Measurements from ENCODE around the gene POLR1A. TPM values are rescaled to one million over a fixed set of nuclear protein-coding genes. Genes with fewer than 3 reads are reported as not detected.

Gene POLR1A
- total RNA-seq, 1 donor from 2014 or later = 43.2 TPM

DNA sequence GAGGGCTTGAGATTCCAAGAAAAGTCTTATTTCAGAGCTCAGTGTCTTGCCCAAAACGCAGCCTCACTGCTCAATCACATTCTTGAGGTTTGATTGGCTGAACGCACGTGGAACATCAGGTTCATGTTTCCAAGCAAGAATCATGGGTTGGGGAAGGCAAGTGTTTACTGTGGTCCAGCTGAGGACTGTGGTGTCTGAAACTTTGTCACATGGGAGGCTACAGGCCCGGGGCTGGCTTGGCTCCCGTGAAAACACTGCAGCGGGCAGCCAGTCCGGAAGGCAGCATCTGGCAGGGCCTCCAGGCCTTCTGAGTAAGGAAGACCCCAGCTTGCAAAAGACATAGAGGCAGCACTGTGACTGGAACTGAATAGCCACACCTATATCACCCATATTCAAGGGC, 84.7 kb downstream of the POLR1A start:
- TF ChIP-seq, protein P1, sequence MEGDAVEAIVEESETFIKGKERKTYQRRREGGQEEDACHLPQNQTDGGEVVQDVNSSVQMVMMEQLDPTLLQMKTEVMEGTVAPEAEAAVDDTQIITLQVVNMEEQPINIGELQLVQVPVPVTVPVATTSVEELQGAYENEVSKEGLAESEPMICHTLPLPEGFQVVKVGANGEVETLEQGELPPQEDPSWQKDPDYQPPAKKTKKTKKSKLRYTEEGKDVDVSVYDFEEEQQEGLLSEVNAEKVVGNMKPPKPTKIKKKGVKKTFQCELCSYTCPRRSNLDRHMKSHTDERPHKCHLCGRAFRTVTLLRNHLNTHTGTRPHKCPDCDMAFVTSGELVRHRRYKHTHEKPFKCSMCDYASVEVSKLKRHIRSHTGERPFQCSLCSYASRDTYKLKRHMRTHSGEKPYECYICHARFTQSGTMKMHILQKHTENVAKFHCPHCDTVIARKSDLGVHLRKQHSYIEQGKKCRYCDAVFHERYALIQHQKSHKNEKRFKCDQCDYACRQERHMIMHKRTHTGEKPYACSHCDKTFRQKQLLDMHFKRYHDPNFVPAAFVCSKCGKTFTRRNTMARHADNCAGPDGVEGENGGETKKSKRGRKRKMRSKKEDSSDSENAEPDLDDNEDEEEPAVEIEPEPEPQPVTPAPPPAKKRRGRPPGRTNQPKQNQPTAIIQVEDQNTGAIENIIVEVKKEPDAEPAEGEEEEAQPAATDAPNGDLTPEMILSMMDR (IDR thresholded peaks at IDR 0.05) = no peak
- peaks cover 12% of the 10 kb centered on the region for H3K4me1 Mint-ChIP-seq (ENCODE audit: unreplicated experiment)
- no peak overlapping the region for H3K27ac Mint-ChIP-seq (ENCODE audit: unreplicated experiment)
- H3K9me3 Mint-ChIP-seq (ENCODE audit: unreplicated experiment) = no peaks in the 10 kb centered on the region
- DNase-seq (ENCODE audit: extremely low spot score, unreplicated experiment) = no peak
- H3K4me3 Mint-ChIP-seq (ENCODE audit: unreplicated experiment) = no peak overlapping the region
- no peaks in the 10 kb centered on the region for H3K27me3 Mint-ChIP-seq (ENCODE audit: unreplicated experiment)
- peaks cover 9% of the 10 kb centered on the region for H3K36me3 Mint-ChIP-seq (ENCODE audit: unreplicated experiment)

DNA sequence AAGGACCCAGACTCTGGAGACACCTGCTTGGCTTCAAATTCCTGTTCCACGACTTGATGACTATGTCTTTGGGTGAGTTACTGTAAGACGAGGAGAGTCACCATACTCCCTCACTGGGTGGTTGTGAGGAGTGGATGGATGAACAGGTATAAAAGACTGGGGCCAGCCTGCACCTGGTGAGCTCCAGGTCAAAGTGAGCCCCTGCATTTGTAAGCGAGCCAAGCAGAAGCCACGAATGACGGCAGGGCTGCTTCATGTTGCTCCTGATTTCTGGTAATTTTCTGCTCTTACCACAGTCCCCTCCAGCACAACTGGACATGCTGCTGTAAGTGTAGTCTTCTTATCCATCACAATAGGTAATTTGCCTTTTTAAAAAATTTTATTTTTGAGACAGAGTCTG, 86.6 kb downstream of the POLR1A start:
- peaks cover 5% of the 10 kb centered on the region for H3K36me3 Mint-ChIP-seq (ENCODE audit: unreplicated experiment)
- no peak overlapping the region for H3K27ac Mint-ChIP-seq (ENCODE audit: unreplicated experiment)
- no peaks in the 10 kb centered on the region for H3K27me3 Mint-ChIP-seq (ENCODE audit: unreplicated experiment)
- TF ChIP-seq, protein P1 (IDR thresholded peaks at IDR 0.05) = no peak
- no peak for DNase-seq (ENCODE audit: extremely low spot score, unreplicated experiment)
- no peak overlapping the region for H3K4me3 Mint-ChIP-seq (ENCODE audit: unreplicated experiment)
- H3K4me1 Mint-ChIP-seq (ENCODE audit: unreplicated experiment) = peaks cover 12% of the 10 kb centered on the region
- peaks cover 4% of the 10 kb centered on the region for H3K9me3 Mint-ChIP-seq (ENCODE audit: unreplicated experiment)

DNA sequence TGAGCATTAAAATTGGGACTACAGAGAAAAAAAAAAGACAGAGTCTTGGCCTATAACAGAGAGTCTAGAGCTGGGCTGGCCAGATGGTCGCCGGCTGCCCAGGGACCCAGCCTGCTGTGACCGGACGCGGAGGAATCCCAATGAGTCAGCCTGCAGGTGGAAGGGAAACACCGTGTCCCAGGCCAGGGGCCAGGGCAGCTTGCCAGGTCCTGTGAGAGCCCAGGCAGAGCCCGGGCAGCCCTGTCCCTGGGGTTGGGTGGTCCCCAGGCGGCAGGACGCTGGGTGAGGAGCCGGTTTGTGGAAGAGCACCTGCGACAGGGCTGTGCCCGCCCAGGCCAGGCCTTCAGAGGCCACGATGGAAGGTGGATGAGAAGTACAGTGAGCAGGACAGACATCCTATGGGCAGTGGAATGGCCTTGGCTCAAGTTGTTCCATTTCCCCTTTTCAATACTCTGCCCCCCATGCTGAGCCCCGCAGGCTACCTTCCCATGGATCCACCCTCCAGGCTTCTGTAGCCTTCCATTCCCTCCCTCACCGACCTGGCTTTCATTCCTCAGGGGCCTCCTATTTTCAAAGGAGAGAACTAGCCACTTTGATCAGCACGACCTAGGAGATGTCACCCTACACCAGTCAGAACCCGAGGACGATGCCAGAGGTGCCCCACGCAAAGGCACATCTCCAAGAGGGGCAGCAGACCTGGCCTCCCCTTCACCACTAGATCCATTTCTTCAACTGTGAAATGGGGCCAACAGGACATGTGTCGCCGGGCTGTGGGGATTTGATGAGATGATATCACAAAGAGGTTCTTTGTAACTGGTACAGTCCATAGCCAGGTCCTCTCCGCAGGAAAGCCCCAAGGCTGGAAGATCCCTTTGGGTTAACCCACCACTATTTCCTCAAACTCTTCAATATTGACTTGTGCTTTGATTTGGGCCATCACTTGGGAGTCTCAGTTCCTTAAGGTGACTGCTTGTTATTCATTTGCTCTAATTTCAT, 87.5 kb downstream of the POLR1A start:
- no peak for DNase-seq (ENCODE audit: extremely low spot score, unreplicated experiment)

DNA sequence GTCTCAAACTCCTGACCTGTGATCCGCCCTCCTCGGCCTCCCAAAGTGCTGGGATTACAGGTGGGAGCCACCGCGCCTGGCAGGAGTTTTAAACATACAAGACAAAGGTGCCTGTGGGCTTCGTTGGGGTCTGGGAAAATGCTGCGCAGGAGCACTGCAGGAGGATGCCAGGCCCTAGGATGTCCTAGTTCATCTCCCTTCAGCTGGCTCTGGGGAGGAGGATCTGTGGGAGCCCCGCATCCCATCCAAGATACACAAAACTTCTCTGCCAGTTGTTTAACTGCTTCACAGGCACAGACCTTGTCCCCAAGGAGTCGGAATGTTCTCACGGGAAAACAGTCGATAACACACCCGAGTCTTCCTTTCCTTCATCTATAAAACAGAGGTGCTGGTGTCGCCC, 89.1 kb downstream of the POLR1A start:
- TF ChIP-seq, protein P1 (IDR thresholded peaks at IDR 0.05) = no peak
- Mint-ChIP-seq H3K36me3 (ENCODE audit: unreplicated experiment) (peaks cover 4% of the 10 kb centered on the region), H3K27me3 (ENCODE audit: unreplicated experiment) (no peaks in the 10 kb centered on the region), H3K4me1 (ENCODE audit: unreplicated experiment) (peaks cover 14% of the 10 kb centered on the region), H3K27ac (ENCODE audit: unreplicated experiment) (no peak overlapping the region), H3K9me3 (ENCODE audit: unreplicated experiment) (peaks cover 9% of the 10 kb centered on the region), H3K4me3 (ENCODE audit: unreplicated experiment) (no peak overlapping the region)
- no peak for DNase-seq (ENCODE audit: extremely low spot score, unreplicated experiment)

More for the DNA sequence above, 87.5 kb downstream of the POLR1A start:
- TF ChIP-seq, protein P1 (IDR thresholded peaks at IDR 0.05) = no peak
- H3K27ac Mint-ChIP-seq (ENCODE audit: unreplicated experiment) = no peak overlapping the region
- peaks cover 4% of the 10 kb centered on the region for H3K36me3 Mint-ChIP-seq (ENCODE audit: unreplicated experiment)
- H3K27me3 Mint-ChIP-seq (ENCODE audit: unreplicated experiment) = no peaks in the 10 kb centered on the region
- H3K4me1 Mint-ChIP-seq (ENCODE audit: unreplicated experiment) = peaks cover 12% of the 10 kb centered on the region
- H3K4me3 Mint-ChIP-seq (ENCODE audit: unreplicated experiment) = no peak overlapping the region
- H3K9me3 Mint-ChIP-seq (ENCODE audit: unreplicated experiment) = peaks cover 9% of the 10 kb centered on the region

DNA sequence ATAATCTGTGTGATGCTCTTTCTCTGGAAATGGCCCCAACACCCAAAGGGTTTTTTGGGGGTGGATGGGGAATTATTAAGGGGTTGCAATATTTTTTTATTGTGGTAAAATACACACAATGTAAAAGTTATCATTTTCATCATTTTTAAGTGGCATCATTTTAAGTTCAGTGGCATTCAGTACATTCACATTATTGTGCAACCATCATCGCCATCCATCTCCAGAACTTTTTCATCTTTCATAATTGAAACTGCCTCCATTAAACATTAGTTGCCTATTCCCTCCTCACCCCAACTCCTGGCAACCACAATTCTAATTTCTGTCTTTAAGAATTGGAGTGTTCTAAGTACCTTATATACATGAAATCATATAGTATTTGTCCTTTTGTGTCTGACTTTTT, 90.0 kb downstream of the POLR1A start:
- no peak for DNase-seq (ENCODE audit: extremely low spot score, unreplicated experiment)
- peaks cover 6% of the 10 kb centered on the region for H3K4me1 Mint-ChIP-seq (ENCODE audit: unreplicated experiment)
- no peak overlapping the region for H3K27ac Mint-ChIP-seq (ENCODE audit: unreplicated experiment)
- no peak overlapping the region for H3K4me3 Mint-ChIP-seq (ENCODE audit: unreplicated experiment)
- TF ChIP-seq, protein P1 (IDR thresholded peaks at IDR 0.05) = no peak
- H3K36me3 Mint-ChIP-seq (ENCODE audit: unreplicated experiment) = peaks cover 4% of the 10 kb centered on the region
- H3K9me3 Mint-ChIP-seq (ENCODE audit: unreplicated experiment) = peaks cover 9% of the 10 kb centered on the region
- H3K27me3 Mint-ChIP-seq (ENCODE audit: unreplicated experiment) = no peaks in the 10 kb centered on the region
